ENCODE results near the gene HPCAL1.

DNA sequence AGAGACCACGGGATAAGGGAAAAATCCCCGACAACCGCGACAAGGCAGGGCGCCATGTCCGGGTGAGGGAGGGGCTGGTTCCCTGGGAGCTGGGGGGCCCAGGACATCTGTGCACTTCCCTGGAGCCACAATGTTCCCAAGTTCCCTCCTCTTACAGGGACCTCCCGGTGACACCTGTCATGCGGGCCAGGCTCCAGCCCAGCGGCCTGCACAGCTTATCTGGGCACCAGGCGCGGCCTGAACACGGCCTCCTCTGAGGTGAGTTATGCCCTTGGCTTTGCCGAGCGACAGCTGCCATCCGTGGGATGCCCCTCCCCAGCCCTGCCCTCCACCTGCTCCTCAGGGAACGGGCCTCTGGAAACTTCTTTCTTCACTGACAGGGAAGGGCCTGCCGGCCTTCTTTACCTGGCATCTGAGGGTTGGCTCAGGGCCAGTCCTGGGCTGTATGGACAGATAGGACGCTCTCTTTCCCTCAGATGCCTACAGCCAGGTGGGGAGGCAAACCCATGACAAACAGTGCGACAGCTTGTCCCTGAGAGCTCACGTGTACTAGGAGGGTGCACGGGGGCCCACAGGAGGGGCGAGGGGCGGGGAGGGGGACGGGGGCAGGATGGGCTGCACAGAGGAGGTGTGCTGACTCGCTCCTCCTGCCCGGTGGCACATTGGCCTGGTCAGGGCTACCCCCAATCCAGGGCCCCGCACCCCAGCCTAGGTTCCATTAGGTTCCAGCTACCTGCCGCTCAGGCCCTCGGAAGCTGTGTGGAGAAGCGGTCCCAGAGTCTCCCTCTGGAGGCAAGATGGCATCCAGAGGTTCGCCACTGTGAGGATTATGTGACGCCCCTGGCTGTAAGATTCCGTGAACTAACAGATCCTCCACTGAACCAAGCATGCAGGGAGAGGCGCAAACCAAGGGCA, 34.9 kb upstream of the HPCAL1 start:
- TF ChIP-seq, protein P1, sequence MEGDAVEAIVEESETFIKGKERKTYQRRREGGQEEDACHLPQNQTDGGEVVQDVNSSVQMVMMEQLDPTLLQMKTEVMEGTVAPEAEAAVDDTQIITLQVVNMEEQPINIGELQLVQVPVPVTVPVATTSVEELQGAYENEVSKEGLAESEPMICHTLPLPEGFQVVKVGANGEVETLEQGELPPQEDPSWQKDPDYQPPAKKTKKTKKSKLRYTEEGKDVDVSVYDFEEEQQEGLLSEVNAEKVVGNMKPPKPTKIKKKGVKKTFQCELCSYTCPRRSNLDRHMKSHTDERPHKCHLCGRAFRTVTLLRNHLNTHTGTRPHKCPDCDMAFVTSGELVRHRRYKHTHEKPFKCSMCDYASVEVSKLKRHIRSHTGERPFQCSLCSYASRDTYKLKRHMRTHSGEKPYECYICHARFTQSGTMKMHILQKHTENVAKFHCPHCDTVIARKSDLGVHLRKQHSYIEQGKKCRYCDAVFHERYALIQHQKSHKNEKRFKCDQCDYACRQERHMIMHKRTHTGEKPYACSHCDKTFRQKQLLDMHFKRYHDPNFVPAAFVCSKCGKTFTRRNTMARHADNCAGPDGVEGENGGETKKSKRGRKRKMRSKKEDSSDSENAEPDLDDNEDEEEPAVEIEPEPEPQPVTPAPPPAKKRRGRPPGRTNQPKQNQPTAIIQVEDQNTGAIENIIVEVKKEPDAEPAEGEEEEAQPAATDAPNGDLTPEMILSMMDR (IDR thresholded peaks at IDR 0.05), result no peak
- no peak for TF ChIP-seq POLR2A (IDR thresholded peaks at IDR 0.05)

Measured in right lobe of liver (tissue), 4 donors.